K562 (cell line): ENCODE data around the gene TBXAS1. TPM values are rescaled to one million over a fixed set of nuclear protein-coding genes. Genes with fewer than 3 reads are reported as not detected.

Experiments used
- ATF3 ChIP-seq, 2 experiments: fragments of 450-650 bp in 1 of 2; sonication (generic) in 1 of 2; formaldehyde crosslinking in 1 of 2; IDR thresholded peaks in 1 of 2; conservative IDR thresholded peaks in 1 of 2; 2 replicates each; pipeline versions ENCODE4 v1.6.1 to v1.8.1; 2016 to 2023; ENCODE audit warnings: mild to moderate bottlenecking in 2 of 2, moderate library complexity in 2 of 2, inconsistent platforms in 1 of 2, missing genetic modification reagents in 1 of 2
- BRD9 ChIP-seq: fragments of 450-650 bp; IDR thresholded peaks from 2 replicates; pipeline ENCODE4 v1.6.1; 2018; ENCODE audit warnings: low read depth; ENCODE audit not compliant: partially characterized antibody
- CREB3L1 ChIP-seq: fragments of 450-650 bp; IDR thresholded peaks from 2 replicates; pipeline ENCODE4 v1.6.1; 2014; ENCODE audit warnings: low read depth, mild to moderate bottlenecking, moderate library complexity, borderline replicate concordance
- CXXC5 ChIP-seq: fragments of 250-450 bp; sonication (Bioruptor Pico); IDR thresholded peaks from 2 replicates; pipeline ENCODE4 v1.8.0; 2022; ENCODE audit warnings: inconsistent platforms, mild to moderate bottlenecking, moderate library complexity
- DMBX1 ChIP-seq: fragments of 250-450 bp; sonication (Bioruptor Pico); IDR thresholded peaks from 2 replicates; pipeline ENCODE4 v1.8.0; 2022; ENCODE audit warnings: inconsistent platforms, mild to moderate bottlenecking, moderate library complexity, borderline replicate concordance
- GABPB2 ChIP-seq: fragments of 250-450 bp; sonication (Bioruptor Pico); conservative IDR thresholded peaks from 2 replicates; pipeline ENCODE4 v1.5.1; 2021; ENCODE audit warnings: mild to moderate bottlenecking
- HDAC3 ChIP-seq: fragments of 450-650 bp; IDR thresholded peaks from 2 replicates; pipeline ENCODE4 v1.6.1; 2018; ENCODE audit warnings: borderline replicate concordance, mild to moderate bottlenecking, moderate library complexity; ENCODE audit not compliant: partially characterized antibody
- HDAC8 ChIP-seq: fragments of 450-650 bp; IDR thresholded peaks from 2 replicates; pipeline ENCODE4 v1.6.1; 2016; ENCODE audit warnings: mild to moderate bottlenecking, missing genetic modification characterization, moderate library complexity, missing compliant biosample characterization
- HNRNPUL1 ChIP-seq: fragments of 200-400 bp; formaldehyde crosslinking; IDR thresholded peaks from 2 replicates; pipeline ENCODE4 v1.6.1; 2017; ENCODE audit warnings: low read length
- MAZ ChIP-seq, 2 experiments: fragments of 450-650 bp in 1 of 2; sonication (generic) in 1 of 2; formaldehyde crosslinking; IDR thresholded peaks in 1 of 2; conservative IDR thresholded peaks in 1 of 2; 2 replicates each; pipeline versions ENCODE4 v1.4.0 to v1.5.0; 2020; ENCODE audit warnings: mild to moderate bottlenecking in 1 of 2, missing genetic modification reagents in 1 of 2
- MTA1 ChIP-seq: fragments of 450-650 bp; IDR thresholded peaks from 2 replicates; pipeline ENCODE4 v1.6.1; 2017; ENCODE audit warnings: borderline replicate concordance
- MYNN ChIP-seq, 2 experiments: sonication (generic); formaldehyde crosslinking in 1 of 2; IDR thresholded peaks; 2 replicates each; pipeline versions ENCODE4 v1.5.0 to v1.6.1; 2016 to 2020; ENCODE audit warnings: antibody characterized with exemption in 1 of 2, missing genetic modification reagents in 1 of 2
- NELFE ChIP-seq: IDR thresholded peaks from 2 replicates; pipeline ENCODE4 v1.6.1; 2011; ENCODE audit warnings: mild to moderate bottlenecking; ENCODE audit not compliant: insufficient read depth, insufficient read length
- NONO ChIP-seq, 2 experiments: fragments of 200-400 bp in 1 of 2; fragments of 450-650 bp in 1 of 2; formaldehyde crosslinking in 1 of 2; IDR thresholded peaks; 2 replicates each; pipeline ENCODE4 v1.6.1; 2017; ENCODE audit warnings: low read depth in 2 of 2, mild to moderate bottlenecking in 2 of 2, moderate library complexity in 2 of 2, low read length in 1 of 2
- RBM22 ChIP-seq: fragments of 200-400 bp; formaldehyde crosslinking; IDR thresholded peaks from 2 replicates; pipeline ENCODE4 v1.6.1; 2018; ENCODE audit warnings: low read length, low read depth; ENCODE audit not compliant: poor library complexity, severe bottlenecking
- SMC3 ChIP-seq: conservative IDR thresholded peaks from 2 replicates; pipeline ENCODE4 v1.6.1; 2011; ENCODE audit warnings: low read depth, low read length, improper control_type of control experiment; ENCODE audit not compliant: insufficient read depth
- TFAP4 ChIP-seq: sonication (generic); formaldehyde crosslinking; IDR thresholded peaks from 2 replicates; pipeline ENCODE4 v1.8.0; 2022; ENCODE audit warnings: missing genetic modification reagents, mild to moderate bottlenecking, moderate library complexity, borderline replicate concordance
- ZBTB1 ChIP-seq: sonication (generic); formaldehyde crosslinking; IDR thresholded peaks from 2 replicates; pipeline ENCODE4 v1.8.1; 2023; ENCODE audit warnings: missing genetic modification reagents, low read depth, mild to moderate bottlenecking, borderline replicate concordance
- ZC3H4 ChIP-seq: sonication (generic); formaldehyde crosslinking; IDR thresholded peaks from 2 replicates; pipeline ENCODE4 v1.9.0; 2021; ENCODE audit warnings: missing genetic modification reagents, borderline replicate concordance
- polyA plus RNA-seq, 8 experiments: library from polyadenylated mRNA; depleted of rRNA in 4 of 8; stranded (reverse) in 5 of 8; unstranded in 3 of 8; fragments of >200 nt; fragmentation: Nextera tagmentation in 2 of 8; fragmentation: Illumina TruSeq in 1 of 8; extraction: Ambion mirVana in 2 of 8; extraction: Trizol in 1 of 8; gene quantifications; 2 replicates each; pipeline versions ENCODE4 v1.2.1 to v1.2.3, GENCODE V29; 2011 to 2014; ENCODE audit warnings: inconsistent platforms in 1 of 8, missing spikeins in 1 of 8
- total RNA-seq, 7 experiments: library from RNA; depleted of rRNA in 6 of 7; stranded (reverse); fragments of >200 nt in 6 of 7; fragmentation: Illumina TruSeq in 2 of 7; extraction: Trizol in 2 of 7; gene quantifications; 2 replicates each; pipeline versions ENCODE4 v1.2.1 to v1.2.3, GENCODE V29; 2011 to 2021; ENCODE audit warnings: low replicate concordance in 1 of 7
- TF ChIP-seq, protein P1 (sequence below): sonication (generic); formaldehyde crosslinking; IDR thresholded peaks from 2 replicates; pipeline ENCODE4 v1.8.1; 2022; ENCODE audit warnings: missing genetic modification reagents

TBXAS1 gene
- total and polyA plus RNA-seq, 9 of the 15 experiments (the other 6 are each of a cell fraction or from before 2014, with no cell fraction given): 1.1 to 8.3 (median 1.9) TPM

GRCh38 chr7:139976838-139977656 is 148.0 kb downstream of the TBXAS1 start (continued):
- peak; percentile 19; the same call in 1 of the 2 replicates for TF ChIP-seq MTA1
- peak; percentile 82 for TF ChIP-seq BRD9
- TF ChIP-seq HDAC3: peak; percentile 53
- TF ChIP-seq ZBTB1: no peak
- peak; percentile 61 for TF ChIP-seq TFAP4
- peak; percentile 52; the same call in 1 of the 2 replicates for TF ChIP-seq CXXC5 (CRISPR knock-in tag)
- TF ChIP-seq SMC3: no peak
- TF ChIP-seq RBM22: no peak
- TF ChIP-seq, protein P1, sequence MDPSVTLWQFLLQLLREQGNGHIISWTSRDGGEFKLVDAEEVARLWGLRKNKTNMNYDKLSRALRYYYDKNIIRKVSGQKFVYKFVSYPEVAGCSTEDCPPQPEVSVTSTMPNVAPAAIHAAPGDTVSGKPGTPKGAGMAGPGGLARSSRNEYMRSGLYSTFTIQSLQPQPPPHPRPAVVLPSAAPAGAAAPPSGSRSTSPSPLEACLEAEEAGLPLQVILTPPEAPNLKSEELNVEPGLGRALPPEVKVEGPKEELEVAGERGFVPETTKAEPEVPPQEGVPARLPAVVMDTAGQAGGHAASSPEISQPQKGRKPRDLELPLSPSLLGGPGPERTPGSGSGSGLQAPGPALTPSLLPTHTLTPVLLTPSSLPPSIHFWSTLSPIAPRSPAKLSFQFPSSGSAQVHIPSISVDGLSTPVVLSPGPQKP (CRISPR knock-in tag): no peak
- 0 out of 4 replicates have a peak, but pooled peaks of 1 of the 2 experiments have one; percentile 51 for TF ChIP-seq NONO (IDR thresholded peaks at IDR 0.05; ENCODE audit: low read depth in 2 of 2, low read length in 1 of 2)
- TF ChIP-seq MAZ (CRISPR knock-in tag; conservative IDR thresholded peaks at IDR 0.05 in 1 of 2, IDR thresholded peaks at IDR 0.05 in 1 of 2): peak; percentile 21 to 39; a peak in 1 of 4 replicates
- TF ChIP-seq NELFE: no peak
- TF ChIP-seq ATF3 (IDR thresholded peaks at IDR 0.05): peak; percentile 31; the same call in 1 of the 2 replicates
- peak; percentile 85 for TF ChIP-seq ATF3 (CRISPR knock-in tag; conservative IDR thresholded peaks at IDR 0.05)
- no peak for TF ChIP-seq MYNN (IDR thresholded peaks at IDR 0.05)
- no peak for TF ChIP-seq MYNN (CRISPR knock-in tag; IDR thresholded peaks at IDR 0.05)
- TF ChIP-seq ZC3H4: 0 out of 2 replicates have a peak, but pooled peaks have one; percentile 82
- TF ChIP-seq GABPB2 (CRISPR knock-in tag): peak; percentile 78; the same call in 1 of the 2 replicates
- no peak; the same call in 1 of the 2 replicates for TF ChIP-seq HDAC8
- TF ChIP-seq CREB3L1: peak; percentile 95
- no peak for TF ChIP-seq HNRNPUL1
- TF ChIP-seq DMBX1 (CRISPR knock-in tag): peak; percentile 10; the same call in 1 of the 2 replicates
